ENCODE measurements around the gene SOS2. TPM values are rescaled to one million over a fixed set of nuclear protein-coding genes. Genes with fewer than 3 reads are reported as not detected.

Gene SOS2
- total RNA-seq, 2 experiments from 2014 or later: 18.0 to 19.7 TPM

GRCh38 chr14:50123062-50123461 is 108.3 kb downstream of the SOS2 start:
- peaks cover 18% of the 10 kb centered on the region for H3K36me3 Mint-ChIP-seq
- no peak overlapping the region for H3K4me3 Mint-ChIP-seq
- DNase-seq (no peak), ATAC-seq (peak; percentile 42)
- H3K27me3 Mint-ChIP-seq: no peaks in the 10 kb centered on the region
- no peak overlapping the region for H3K27ac Mint-ChIP-seq
- peaks cover 7% of the 10 kb centered on the region for H3K4me1 Mint-ChIP-seq
- no peaks in the 10 kb centered on the region for H3K9me3 Mint-ChIP-seq (ENCODE audit: low read depth)
- CTCF ChIA-PET: interaction anchor here (0.6 to 0.8 kb wide), 3 partner anchors 19 to 369 kb away, joined by 3 read pairs; no protein-coding TSS in a partner anchor

- peaks cover 19% of the 10 kb centered on the region for H3K36me3 Mint-ChIP-seq
- H3K27me3 Mint-ChIP-seq: no peaks in the 10 kb centered on the region
- no peak overlapping the region for H3K4me3 Mint-ChIP-seq
- H3K9me3 Mint-ChIP-seq (ENCODE audit: low read depth): no peaks in the 10 kb centered on the region
- peaks cover 5% of the 10 kb centered on the region for H3K4me1 Mint-ChIP-seq
- DNase-seq (no peak), ATAC-seq (no peak)
- no peak overlapping the region for H3K27ac Mint-ChIP-seq
- CTCF ChIA-PET: interaction anchor here (0.6 to 0.8 kb wide), 2 partner anchors 52 to 369 kb away, joined by 3 read pairs; no protein-coding TSS in a partner anchor
Observed at GRCh38 chr14:50122291-50122690, 109.1 kb downstream of the SOS2 start.

GRCh38 chr14:50121486-50121885 is 109.9 kb downstream of the SOS2 start:
- H3K4me3 Mint-ChIP-seq: no peak overlapping the region
- ATAC-seq (no peak), DNase-seq (no peak)
- no peaks in the 10 kb centered on the region for H3K9me3 Mint-ChIP-seq (ENCODE audit: low read depth)
- H3K4me1 Mint-ChIP-seq: peaks cover 10% of the 10 kb centered on the region
- CTCF ChIA-PET: interaction anchor here (0.7 to 1.0 kb wide), 2 partner anchors 260 to 411 kb away, joined by 3 read pairs; partner anchors contain the start of gene MAP4K5
- no peak overlapping the region for H3K27ac Mint-ChIP-seq
- peaks cover 18% of the 10 kb centered on the region for H3K36me3 Mint-ChIP-seq
- H3K27me3 Mint-ChIP-seq: no peaks in the 10 kb centered on the region

DNA sequence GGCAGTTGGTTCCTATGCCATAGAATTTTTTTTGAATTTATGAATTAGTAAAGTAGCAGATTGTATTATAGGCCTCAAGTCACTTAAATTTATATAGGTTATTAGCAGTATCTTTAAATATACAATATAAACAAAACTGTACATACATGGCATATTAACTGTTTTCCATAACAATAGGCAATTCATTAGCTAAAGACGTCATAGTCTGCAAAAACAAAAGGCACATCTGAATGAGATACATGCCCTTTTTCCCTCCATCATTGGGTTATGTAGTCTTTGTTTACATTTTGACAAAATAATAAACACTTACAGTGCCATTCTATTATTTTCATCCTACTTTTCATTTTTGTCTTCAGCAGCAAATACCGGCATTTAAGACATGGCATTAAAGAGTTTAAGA is 113.9 kb downstream of the SOS2 start:
- H3K27me3 Mint-ChIP-seq: no peaks in the 10 kb centered on the region
- ATAC-seq: no peak
- no peaks in the 10 kb centered on the region for H3K9me3 Mint-ChIP-seq (ENCODE audit: low read depth)
- H3K27ac Mint-ChIP-seq: no peak overlapping the region
- CTCF ChIA-PET: interaction anchor here (2.1 to 3.9 kb wide), 2 partner anchors 252 to 265 kb away, joined by 6 to 25 read pairs; partner anchors contain the start of gene NEMF
- H3K4me1 Mint-ChIP-seq: peaks cover 29% of the 10 kb centered on the region
- no peak overlapping the region for H3K4me3 Mint-ChIP-seq
- DNase-seq: no peak
- H3K36me3 Mint-ChIP-seq: peaks cover 20% of the 10 kb centered on the region

- H3K27me3 Mint-ChIP-seq: no peaks in the 10 kb centered on the region
- peaks cover 31% of the 10 kb centered on the region for H3K4me1 Mint-ChIP-seq
- peak overlapping the region; percentile 98 for H3K27ac Mint-ChIP-seq
- peaks cover 24% of the 10 kb centered on the region for H3K36me3 Mint-ChIP-seq
- no peak for DNase-seq
- CTCF ChIA-PET: interaction anchor here (0.6 to 3.9 kb wide), 8 partner anchors 10 to 264 kb away, joined by 3 to 25 read pairs (median 4); partner anchors contain the start of gene NEMF
- ATAC-seq: no peak
- H3K4me3 Mint-ChIP-seq: peak overlapping the region; percentile 97
- H3K9me3 Mint-ChIP-seq (ENCODE audit: low read depth): no peaks in the 10 kb centered on the region
Observed at GRCh38 chr14:50116966-50117365, 114.4 kb downstream of the SOS2 start.

DNA sequence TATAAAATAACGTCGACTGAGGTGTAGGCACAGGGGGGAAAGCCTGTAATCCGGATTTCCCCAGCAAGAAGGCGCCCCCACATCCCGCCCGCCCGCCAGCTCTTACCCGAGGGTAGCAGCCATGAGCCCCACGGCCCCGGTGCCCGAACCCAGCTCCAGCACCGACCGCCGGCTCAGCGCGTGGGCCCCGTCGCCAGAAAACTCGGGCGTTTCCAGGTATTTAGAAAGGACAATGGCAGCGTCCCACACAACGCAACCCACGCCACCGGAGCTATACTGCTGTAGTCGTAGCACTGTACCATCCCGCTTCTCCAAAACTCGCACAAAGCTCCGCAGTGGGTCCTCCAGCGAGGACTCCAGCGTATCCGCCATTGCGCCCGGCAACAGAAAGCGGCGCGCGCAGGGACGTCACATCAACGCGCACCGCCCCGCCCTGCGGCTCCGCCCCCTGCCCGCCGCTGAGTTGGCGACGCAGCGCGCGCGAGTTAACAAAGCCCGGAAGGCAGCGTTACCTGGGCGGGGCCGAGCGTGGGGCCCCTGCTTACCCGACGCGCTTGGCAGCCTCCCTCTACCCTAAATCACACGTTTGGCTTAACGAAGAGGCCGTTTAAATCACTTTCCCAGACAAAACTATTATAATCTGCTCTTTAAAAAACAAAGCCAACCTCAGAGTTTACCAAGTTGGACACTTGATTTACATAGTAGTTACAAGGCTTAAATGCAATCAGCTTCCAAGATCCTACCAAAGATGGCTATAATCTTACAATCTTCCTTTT is 115.0 kb downstream of the SOS2 start, which contains the start of gene VCPKMT:
VCPKMT (minus strand) TSS at position 392 of the 776 bp plus-strand sequence; CDS start at position 372, 20 bp downstream.
- Mint-ChIP-seq H3K4me1 (peaks cover 32% of the 10 kb centered on the region), H3K27ac (peak within 1 kb of the TSS; percentile 98), H3K4me3 (peak within 1 kb of the TSS; percentile 97), H3K36me3 (peaks cover 30% of the 10 kb centered on the region), H3K27me3 (no peaks in the 10 kb centered on the region), H3K9me3 (ENCODE audit: low read depth) (no peaks in the 10 kb centered on the region)
- ATAC-seq: peak; percentile 99
- CTCF ChIA-PET: interaction anchor here (0.6 to 3.9 kb wide), 9 partner anchors 9 to 264 kb away, joined by 3 to 25 read pairs (median 3); partner anchors contain the start of gene NEMF
- DNase-seq: peak; percentile 96

GRCh38 chr14:50113381-50114035 is 117.9 kb downstream of the SOS2 start:
- Mint-ChIP-seq H3K27me3 (no peaks in the 10 kb centered on the region), H3K4me3 (peak overlapping the region; percentile 25), H3K9me3 (ENCODE audit: low read depth) (no peaks in the 10 kb centered on the region), H3K4me1 (peaks cover 45% of the 10 kb centered on the region), H3K27ac (peak overlapping the region; percentile 40), H3K36me3 (peaks cover 43% of the 10 kb centered on the region)
- ATAC-seq (no peak), DNase-seq (no peak)
- CTCF ChIA-PET: interaction anchor here (1.2 to 3.9 kb wide), 4 partner anchors 252 to 261 kb away, joined by 3 to 25 read pairs (median 8); partner anchors contain the start of gene NEMF

DNA sequence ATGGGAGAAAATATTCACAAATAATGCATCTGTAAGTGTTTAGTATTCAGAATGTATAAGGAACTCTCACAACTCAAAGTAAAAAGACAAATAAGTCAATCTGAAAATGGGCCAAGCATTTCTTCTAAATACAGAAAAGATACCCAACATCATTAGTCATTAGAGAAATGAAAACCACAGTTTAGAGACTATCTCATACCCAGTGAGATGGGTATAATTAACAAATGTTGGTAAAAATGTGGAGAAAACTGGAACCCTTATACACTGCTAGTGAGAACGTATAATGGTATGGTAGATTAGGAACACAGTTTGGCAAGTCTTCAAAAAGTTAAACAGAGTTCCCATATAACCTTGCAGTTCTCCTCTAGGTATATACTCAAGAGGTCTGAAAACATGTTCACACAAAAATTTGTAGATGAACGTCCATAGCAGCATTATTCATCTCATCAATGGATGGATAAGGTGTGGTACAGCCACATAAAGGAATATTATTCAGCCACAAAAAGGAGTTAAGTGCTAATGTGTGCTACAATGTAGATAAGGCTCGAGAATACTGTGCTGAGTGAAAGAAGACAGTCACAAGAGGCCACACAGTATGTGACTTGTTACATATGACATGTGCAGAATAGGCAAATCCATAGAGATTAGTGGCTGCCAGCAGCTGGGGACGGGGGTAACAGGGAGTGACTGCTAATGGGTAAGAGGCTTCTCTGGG is 120.9 kb downstream of the SOS2 start:
- H3K4me1 Mint-ChIP-seq: peaks cover 35% of the 10 kb centered on the region
- DNase-seq: no peak
- no peak overlapping the region for H3K27ac Mint-ChIP-seq
- H3K36me3 Mint-ChIP-seq: peaks cover 38% of the 10 kb centered on the region
- CTCF ChIA-PET: no interaction called here
- H3K4me3 Mint-ChIP-seq: no peak overlapping the region
- no peaks in the 10 kb centered on the region for H3K9me3 Mint-ChIP-seq (ENCODE audit: low read depth)
- no peak for ATAC-seq
- H3K27me3 Mint-ChIP-seq: no peaks in the 10 kb centered on the region

GRCh38 chr14:50109342-50109741 is 122.0 kb downstream of the SOS2 start:
- no peak for ATAC-seq
- Mint-ChIP-seq H3K27ac (no peak overlapping the region), H3K4me1 (peaks cover 33% of the 10 kb centered on the region), H3K36me3 (peaks cover 38% of the 10 kb centered on the region), H3K27me3 (no peaks in the 10 kb centered on the region), H3K4me3 (no peak overlapping the region), H3K9me3 (ENCODE audit: low read depth) (no peaks in the 10 kb centered on the region)
- no peak for DNase-seq
- CTCF ChIA-PET: interaction anchor here (0.8 to 1.0 kb wide), 3 partner anchors 49 to 247 kb away, joined by 3 to 4 read pairs (median 3); no protein-coding TSS in a partner anchor

DNA sequence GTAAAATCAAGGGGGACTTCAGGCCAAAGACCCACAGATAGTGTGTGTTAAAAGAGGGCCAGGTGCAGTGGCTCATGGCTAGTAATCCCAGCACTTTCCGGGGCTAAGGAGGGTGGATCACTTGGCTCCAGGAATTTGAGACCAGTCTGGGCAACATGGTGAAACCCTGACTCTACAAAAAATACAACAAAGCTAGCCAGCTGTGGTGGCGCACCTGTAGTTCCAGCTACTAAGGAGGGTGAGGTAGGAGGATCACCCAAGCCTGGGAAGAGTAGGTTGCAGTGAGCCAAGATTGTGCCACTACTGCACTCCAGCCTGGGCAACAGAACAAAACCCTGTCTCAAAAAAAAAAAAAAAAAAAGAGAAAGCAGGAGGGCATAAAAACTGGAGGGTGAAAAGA is 123.5 kb downstream of the SOS2 start:
- Mint-ChIP-seq H3K27me3 (no peaks in the 10 kb centered on the region), H3K36me3 (peaks cover 34% of the 10 kb centered on the region), H3K9me3 (ENCODE audit: low read depth) (no peaks in the 10 kb centered on the region), H3K27ac (no peak overlapping the region), H3K4me3 (no peak overlapping the region), H3K4me1 (peaks cover 35% of the 10 kb centered on the region)
- CTCF ChIA-PET: interaction anchor here (0.9 to 10.5 kb wide), 2 partner anchors 228 to 244 kb away, joined by 3 to 121 read pairs; no protein-coding TSS in a partner anchor
- ATAC-seq (no peak), DNase-seq (no peak)

DNA sequence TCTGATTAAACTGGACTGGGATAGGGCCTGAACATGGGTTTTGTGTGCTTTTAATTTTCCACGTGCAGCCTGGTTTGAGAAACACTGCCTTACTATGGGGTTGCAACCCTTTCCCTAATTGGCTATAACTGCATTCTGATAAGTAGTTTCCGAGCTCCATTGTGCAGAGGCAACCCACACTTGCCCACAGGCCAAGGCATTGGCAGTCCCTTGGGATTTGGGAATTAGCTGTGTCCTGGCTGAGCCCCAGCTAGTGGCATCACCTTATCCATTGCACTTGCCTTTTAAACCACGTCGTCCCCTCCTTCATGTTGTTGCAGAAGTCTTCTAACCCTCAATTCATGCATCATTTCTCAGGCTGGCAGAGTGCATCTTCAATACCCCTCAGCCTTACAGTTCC is 125.2 kb downstream of the SOS2 start:
- DNase-seq (no peak), ATAC-seq (no peak)
- Mint-ChIP-seq H3K9me3 (ENCODE audit: low read depth) (no peaks in the 10 kb centered on the region), H3K36me3 (peaks cover 21% of the 10 kb centered on the region), H3K4me1 (peaks cover 32% of the 10 kb centered on the region), H3K4me3 (no peak overlapping the region), H3K27ac (no peak overlapping the region), H3K27me3 (no peaks in the 10 kb centered on the region)
- CTCF ChIA-PET: interaction anchor here (6.5 to 10.5 kb wide), 2 partner anchors 242 to 254 kb away, joined by 45 to 121 read pairs; partner anchors contain the start of gene NEMF

- H3K4me1 Mint-ChIP-seq: peaks cover 40% of the 10 kb centered on the region
- CTCF ChIA-PET: interaction anchor here (1.1 to 10.5 kb wide), 17 partner anchors 10 to 251 kb away, joined by 3 to 121 read pairs (median 8); partner anchors contain the start of gene NEMF
- no peak for ATAC-seq
- peak overlapping the region; percentile 79 for H3K27ac Mint-ChIP-seq
- H3K4me3 Mint-ChIP-seq: peak overlapping the region; percentile 60
- H3K9me3 Mint-ChIP-seq (ENCODE audit: low read depth): no peaks in the 10 kb centered on the region
- no peak for DNase-seq
- peaks cover 14% of the 10 kb centered on the region for H3K36me3 Mint-ChIP-seq
- no peaks in the 10 kb centered on the region for H3K27me3 Mint-ChIP-seq
Observed at GRCh38 chr14:50103558-50103957, 127.8 kb downstream of the SOS2 start.

Measured in activated CD8-positive, alpha-beta memory T cell treated with anti-CD3 and anti-CD28 coated beads, Interleukin-2, amount 10 ng/mL, durations not matched to agents 7 days and 5 days (primary cell).